ENCODE results near the gene NUDT13.
A peak's percentile ranks its signal among the peaks of the same experiment; 100 is the strongest.

Gene NUDT13

GRCh38 chr10:73110345-73110849 lies at the start of gene NUDT13:
Gene NUDT13 (plus strand): TSS chr10:73110455. CDS start chr10:73114366, 3,911 bp downstream.
- peak; percentile 43 for DNase-seq (ENCODE audit: low read depth, low spot score)

- DNase-seq (ENCODE audit: low read depth, low spot score): no peak
Measured at GRCh38 chr10:73060738-73061635, 49.3 kb upstream of the NUDT13 start.

GRCh38 chr10:73061743-73062142 lies 48.5 kb upstream of the NUDT13 start:
- DNase-seq (ENCODE audit: low read depth, low spot score): no peak

GRCh38 chr10:73065441-73065840 lies 44.8 kb upstream of the NUDT13 start:
- DNase-seq (ENCODE audit: low read depth, low spot score): no peak

GRCh38 chr10:73073627-73074026 lies 36.6 kb upstream of the NUDT13 start:
- no peak for DNase-seq (ENCODE audit: low read depth, low spot score)

- DNase-seq (ENCODE audit: low read depth, low spot score): no peak
Measured at GRCh38 chr10:73075829-73076228, 34.4 kb upstream of the NUDT13 start.

GRCh38 chr10:73076360-73077183 lies 33.7 kb upstream of the NUDT13 start:
- DNase-seq (ENCODE audit: low read depth, low spot score): no peak

GRCh38 chr10:73079779-73080541 lies 30.3 kb upstream of the NUDT13 start:
- DNase-seq (ENCODE audit: low read depth, low spot score): no peak

GRCh38 chr10:73083221-73083620 lies 27.0 kb upstream of the NUDT13 start:
- DNase-seq (ENCODE audit: low read depth, low spot score): no peak

GRCh38 chr10:73084209-73084608 lies 26.0 kb upstream of the NUDT13 start:
- DNase-seq (ENCODE audit: low read depth, low spot score): no peak

- DNase-seq (ENCODE audit: low read depth, low spot score): no peak
Measured at GRCh38 chr10:73086816-73087215, 23.4 kb upstream of the NUDT13 start.

GRCh38 chr10:73088304-73088703 lies 22.0 kb upstream of the NUDT13 start:
- DNase-seq (ENCODE audit: low read depth, low spot score): no peak

- no peak for DNase-seq (ENCODE audit: low read depth, low spot score)
Measured at GRCh38 chr10:73092830-73093229, 17.4 kb upstream of the NUDT13 start.

GRCh38 chr10:73093922-73094850 lies 16.1 kb upstream of the NUDT13 start:
- DNase-seq (ENCODE audit: low read depth, low spot score): no peak

- no peak for DNase-seq (ENCODE audit: low read depth, low spot score)
Measured at GRCh38 chr10:73094986-73095480, 15.2 kb upstream of the NUDT13 start.

- no peak for DNase-seq (ENCODE audit: low read depth, low spot score)
Measured at GRCh38 chr10:73095481-73096021, 14.7 kb upstream of the NUDT13 start.

- no peak for DNase-seq (ENCODE audit: low read depth, low spot score)
Measured at GRCh38 chr10:73096041-73096448, 14.2 kb upstream of the NUDT13 start.

- DNase-seq (ENCODE audit: low read depth, low spot score): peak; percentile 96
Measured at GRCh38 chr10:73096449-73097304, 13.6 kb upstream of the NUDT13 start, which contains the start of gene P4HA1. Gene P4HA1 (minus strand): TSS chr10:73096866. CDS start chr10:73074883, 21,983 bp downstream.

- no peak for DNase-seq (ENCODE audit: low read depth, low spot score)
Measured at GRCh38 chr10:73097305-73097670, 13.0 kb upstream of the NUDT13 start.

Data from brain pericyte (primary cell).